Progenitor cell of endocrine pancreas (in vitro differentiated cells): ENCODE data around the gene SCAPER. TPM values are rescaled to one million over a fixed set of nuclear protein-coding genes. Genes with fewer than 3 reads are reported as not detected.
A peak's percentile ranks its signal among the peaks of the same experiment; 100 is the strongest.

ENCODE experiments used
- DNase-seq: peaks from one replicate; pipeline ENCODE4 v3.0.0; 2021; ENCODE audit warnings: low spot score; ENCODE audit not compliant: unreplicated experiment
- H3K27ac Mint-ChIP-seq: 2 replicates; pipeline ENCODE4 v1.8.0; 2021; ENCODE audit warnings: mild to moderate bottlenecking, moderate library complexity, mixed read lengths
- H3K27me3 Mint-ChIP-seq: 2 replicates; pipeline ENCODE4 v1.8.0; 2021; ENCODE audit warnings: mixed read lengths
- H3K36me3 Mint-ChIP-seq: 2 replicates; pipeline ENCODE4 v1.8.0; 2022; ENCODE audit warnings: mixed read lengths; ENCODE audit not compliant: insufficient read depth
- H3K4me1 Mint-ChIP-seq: 2 replicates; pipeline ENCODE4 v1.8.0; 2021; ENCODE audit warnings: low read depth, mixed read lengths
- H3K4me3 Mint-ChIP-seq: 2 replicates; pipeline ENCODE4 v1.8.0; 2021; ENCODE audit warnings: low read depth, mild to moderate bottlenecking, moderate library complexity, mixed read lengths
- H3K9me3 Mint-ChIP-seq: 2 replicates; pipeline ENCODE4 v1.8.0; 2021; ENCODE audit warnings: low read depth, mixed read lengths
- total RNA-seq: library from RNA; stranded (reverse); gene quantifications from 2 replicates; pipeline ENCODE4 v1.2.1, GENCODE V29; 2021
- TF ChIP-seq, protein P1 (sequence below): fragments of 200-600 bp; sonication (generic); IDR thresholded peaks from one replicate; pipeline ENCODE4 v1.5.0; 2021; ENCODE audit warnings: antibody characterized with exemption, mild to moderate bottlenecking; ENCODE audit not compliant: unreplicated experiment

Gene SCAPER
- total RNA-seq, 1 donor from 2014 or later = 43.1 TPM

GRCh38 chr15:76333720-76334437, 571.3 kb downstream of the SCAPER start:
- no peak for DNase-seq
- Mint-ChIP-seq H3K4me1 (peaks cover 20% of the 10 kb centered on the region), H3K4me3 (no peak overlapping the region), H3K27ac (no peak overlapping the region), H3K9me3 (no peaks in the 10 kb centered on the region), H3K27me3 (peaks cover 74% of the 10 kb centered on the region), H3K36me3 (no peaks in the 10 kb centered on the region)
- TF ChIP-seq, protein P1, sequence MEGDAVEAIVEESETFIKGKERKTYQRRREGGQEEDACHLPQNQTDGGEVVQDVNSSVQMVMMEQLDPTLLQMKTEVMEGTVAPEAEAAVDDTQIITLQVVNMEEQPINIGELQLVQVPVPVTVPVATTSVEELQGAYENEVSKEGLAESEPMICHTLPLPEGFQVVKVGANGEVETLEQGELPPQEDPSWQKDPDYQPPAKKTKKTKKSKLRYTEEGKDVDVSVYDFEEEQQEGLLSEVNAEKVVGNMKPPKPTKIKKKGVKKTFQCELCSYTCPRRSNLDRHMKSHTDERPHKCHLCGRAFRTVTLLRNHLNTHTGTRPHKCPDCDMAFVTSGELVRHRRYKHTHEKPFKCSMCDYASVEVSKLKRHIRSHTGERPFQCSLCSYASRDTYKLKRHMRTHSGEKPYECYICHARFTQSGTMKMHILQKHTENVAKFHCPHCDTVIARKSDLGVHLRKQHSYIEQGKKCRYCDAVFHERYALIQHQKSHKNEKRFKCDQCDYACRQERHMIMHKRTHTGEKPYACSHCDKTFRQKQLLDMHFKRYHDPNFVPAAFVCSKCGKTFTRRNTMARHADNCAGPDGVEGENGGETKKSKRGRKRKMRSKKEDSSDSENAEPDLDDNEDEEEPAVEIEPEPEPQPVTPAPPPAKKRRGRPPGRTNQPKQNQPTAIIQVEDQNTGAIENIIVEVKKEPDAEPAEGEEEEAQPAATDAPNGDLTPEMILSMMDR = peak; percentile 36

GRCh38 chr15:76333309-76333708, 571.8 kb downstream of the SCAPER start:
- Mint-ChIP-seq H3K9me3 (no peaks in the 10 kb centered on the region), H3K36me3 (no peaks in the 10 kb centered on the region), H3K4me1 (peaks cover 19% of the 10 kb centered on the region), H3K4me3 (no peak overlapping the region), H3K27me3 (peaks cover 73% of the 10 kb centered on the region), H3K27ac (no peak overlapping the region)
- TF ChIP-seq, protein P1 = no peak
- no peak for DNase-seq

GRCh38 chr15:76332796-76333195, 572.3 kb downstream of the SCAPER start:
- no peak overlapping the region for H3K4me3 Mint-ChIP-seq
- no peaks in the 10 kb centered on the region for H3K36me3 Mint-ChIP-seq
- peaks cover 19% of the 10 kb centered on the region for H3K4me1 Mint-ChIP-seq
- peaks cover 78% of the 10 kb centered on the region for H3K27me3 Mint-ChIP-seq
- H3K9me3 Mint-ChIP-seq = no peaks in the 10 kb centered on the region
- no peak overlapping the region for H3K27ac Mint-ChIP-seq
- TF ChIP-seq, protein P1 = no peak
- no peak for DNase-seq

DNA sequence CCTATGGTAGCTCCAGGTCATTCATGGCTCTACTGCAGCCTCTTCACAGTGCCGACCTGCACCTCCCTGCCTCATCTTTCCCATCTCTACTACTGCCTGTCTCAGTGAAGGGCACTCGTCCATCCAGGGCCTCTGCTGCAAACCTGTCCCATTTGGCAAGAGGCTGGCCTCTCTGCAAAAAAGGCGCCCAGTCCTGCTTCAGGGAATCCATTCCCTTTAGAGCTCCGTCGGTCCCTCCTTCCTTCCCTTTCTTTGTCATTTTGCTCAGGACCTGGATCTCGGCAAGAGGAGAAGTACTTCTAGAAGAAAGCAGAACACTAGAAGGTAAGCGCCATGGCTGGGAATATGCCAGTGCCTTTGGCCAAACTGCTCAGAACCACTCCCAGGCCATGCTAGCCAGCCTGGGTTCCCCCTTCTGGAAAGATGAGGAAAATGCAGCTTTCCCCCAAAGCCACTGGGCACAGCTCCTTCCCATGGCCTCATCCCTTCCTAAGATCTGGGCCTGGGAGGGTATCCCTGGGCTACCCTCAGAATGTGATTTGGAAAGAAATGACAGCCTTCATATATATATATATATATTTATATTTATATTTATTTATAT, 575.0 kb downstream of the SCAPER start:
- H3K9me3 Mint-ChIP-seq = no peaks in the 10 kb centered on the region
- H3K36me3 Mint-ChIP-seq = no peaks in the 10 kb centered on the region
- H3K4me3 Mint-ChIP-seq = no peak overlapping the region
- peaks cover 54% of the 10 kb centered on the region for H3K27me3 Mint-ChIP-seq
- TF ChIP-seq, protein P1 = peak; percentile 59
- peaks cover 6% of the 10 kb centered on the region for H3K4me1 Mint-ChIP-seq
- DNase-seq = no peak
- H3K27ac Mint-ChIP-seq = no peak overlapping the region

DNA sequence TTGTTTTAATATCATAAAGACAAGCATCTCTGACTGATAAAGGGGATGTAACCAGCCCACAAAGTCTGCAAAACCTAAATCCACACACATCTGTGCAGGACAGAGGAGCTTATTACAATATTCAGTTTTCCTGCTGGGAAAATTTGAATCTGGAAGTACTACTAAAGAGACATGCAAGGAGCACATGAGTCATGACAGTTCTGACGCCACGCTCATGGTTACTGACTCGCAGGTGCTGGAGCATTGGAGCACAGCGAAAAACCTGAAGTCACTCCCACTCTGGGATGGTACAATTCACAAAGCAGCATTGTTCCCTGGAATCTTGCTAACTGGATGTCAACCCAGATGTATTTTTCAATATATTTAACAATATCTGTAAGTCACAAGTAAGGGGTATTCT, 576.2 kb downstream of the SCAPER start:
- peaks cover 3% of the 10 kb centered on the region for H3K4me1 Mint-ChIP-seq
- TF ChIP-seq, protein P1 = no peak
- no peak for DNase-seq
- no peaks in the 10 kb centered on the region for H3K9me3 Mint-ChIP-seq
- no peaks in the 10 kb centered on the region for H3K36me3 Mint-ChIP-seq
- H3K27me3 Mint-ChIP-seq = peaks cover 46% of the 10 kb centered on the region
- no peak overlapping the region for H3K27ac Mint-ChIP-seq
- no peak overlapping the region for H3K4me3 Mint-ChIP-seq
